HG03066 (cell line): ENCODE data around the gene ICA1.
"Not testable (repeated sequence)": the region's sequence is repeated elsewhere in the genome, so short reads cannot be mapped to it uniquely, and the experiment has no call there.

Source experiments
- ATAC-seq: cut with Tn5 transposase; IDR thresholded peaks from one replicate; pipeline ENCODE4 v1.9.1; 2021; ENCODE audit warnings: low read depth; ENCODE audit not compliant: unreplicated experiment

Gene ICA1

DNA sequence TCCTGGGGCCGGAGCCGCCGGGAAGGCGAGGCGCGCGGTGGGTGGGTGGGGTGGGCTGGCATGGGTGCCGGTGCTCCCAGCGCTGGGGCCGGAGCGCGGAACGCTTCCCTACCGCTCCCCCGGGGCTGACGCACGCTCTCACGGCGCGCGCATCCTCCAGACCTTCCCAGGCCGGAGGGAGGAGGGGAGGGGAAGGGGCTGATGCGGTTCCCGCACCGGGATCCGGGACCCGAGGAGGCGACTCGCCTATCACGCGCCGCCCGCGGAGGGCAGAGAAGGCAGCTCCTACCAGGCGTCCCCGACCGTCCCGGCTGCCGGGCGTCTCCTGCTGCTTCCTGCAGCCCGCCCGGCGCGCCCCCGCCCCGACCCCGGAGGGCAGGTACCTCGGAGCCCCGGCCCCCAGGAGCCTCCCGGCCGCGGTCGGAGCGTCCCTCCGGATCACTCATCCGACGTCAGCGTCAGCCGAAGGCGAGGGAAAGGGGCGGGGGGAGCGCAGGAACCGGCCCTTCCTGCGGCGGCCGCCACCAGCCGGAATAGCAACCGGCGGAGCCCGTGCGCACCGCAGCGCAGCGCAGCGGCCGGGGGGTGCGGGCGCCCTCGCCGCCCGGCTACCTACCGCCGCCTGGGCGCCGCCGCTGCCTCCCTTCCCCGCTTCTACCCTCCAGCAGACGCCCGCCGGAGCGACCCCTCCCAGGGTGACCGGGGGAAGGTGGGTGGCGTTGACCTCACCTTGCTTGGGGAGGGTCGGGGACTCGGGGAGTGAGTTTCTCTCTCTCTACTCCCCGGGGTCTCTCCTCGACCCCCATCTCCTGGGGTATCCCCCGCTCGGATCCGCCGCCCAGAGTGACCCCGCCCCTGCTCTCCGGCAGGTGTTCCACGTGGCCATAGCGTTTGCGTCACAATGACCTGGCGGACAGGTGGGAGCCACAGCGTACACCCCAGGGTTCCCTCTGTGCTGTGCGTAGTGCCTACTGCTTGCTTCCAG, at the start of gene ICA1:
Gene ICA1, minus strand, starts transcription at position 457 of the 985 bp plus-strand sequence. CDS start 26,241 bp downstream, outside the sequence.
- peak; percentile 66 for ATAC-seq

DNA sequence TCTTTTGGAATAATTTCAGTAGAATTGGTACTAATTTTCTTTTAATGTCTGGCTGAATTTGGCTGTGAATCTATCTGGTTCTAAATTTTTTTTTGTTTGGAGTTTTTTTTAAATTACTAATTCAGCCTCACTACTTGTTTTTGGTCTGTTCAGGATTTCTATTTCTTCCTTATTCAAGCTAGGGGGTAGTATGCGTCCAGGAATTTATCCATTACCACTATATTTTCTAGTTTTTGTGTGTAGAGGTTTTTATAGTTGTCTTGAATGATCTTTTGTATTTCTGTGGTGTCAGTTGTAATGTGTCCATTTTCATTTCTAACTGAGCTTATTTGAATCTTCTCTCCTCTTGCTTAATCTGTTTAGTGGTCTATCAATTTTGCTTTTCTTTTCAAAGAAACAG, 48.9 kb upstream of the ICA1 start:
- no peak for ATAC-seq

DNA sequence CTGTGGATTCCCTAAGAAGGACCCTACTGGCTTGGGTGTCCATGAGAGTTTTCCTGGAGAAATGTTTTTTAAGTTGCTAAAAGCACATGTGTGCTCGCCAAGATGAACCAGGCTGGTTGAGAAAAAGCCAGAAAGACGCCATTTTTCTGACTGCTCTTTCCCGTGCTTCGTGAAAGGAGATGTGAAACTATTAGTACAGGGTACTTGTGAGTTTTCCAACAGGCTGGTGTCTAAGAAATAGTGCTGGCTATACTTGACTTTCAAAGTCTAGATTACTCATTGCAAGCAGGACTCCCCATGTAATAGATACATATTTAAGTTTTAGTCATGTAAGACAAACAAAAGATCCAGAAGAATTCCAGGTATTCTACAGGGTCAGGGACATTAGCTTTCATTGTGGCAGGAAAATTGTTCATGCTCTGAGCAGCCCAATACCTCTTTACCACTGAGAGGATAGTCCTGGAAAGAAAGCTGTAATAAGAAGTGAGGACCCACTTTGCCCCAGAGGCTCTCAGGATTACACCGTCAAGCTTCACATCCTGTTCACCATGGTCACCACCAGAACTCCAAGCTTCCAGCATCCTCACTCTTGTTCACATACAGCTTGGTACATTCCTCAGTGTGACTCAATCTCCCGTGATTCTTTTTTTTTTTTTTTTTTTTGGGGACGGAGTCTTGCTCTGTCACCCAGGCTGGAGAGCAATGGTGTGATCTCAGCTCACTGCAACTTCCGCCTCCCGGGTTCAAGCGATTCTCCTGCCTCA, 43.8 kb upstream of the ICA1 start:
- no peak for ATAC-seq

DNA sequence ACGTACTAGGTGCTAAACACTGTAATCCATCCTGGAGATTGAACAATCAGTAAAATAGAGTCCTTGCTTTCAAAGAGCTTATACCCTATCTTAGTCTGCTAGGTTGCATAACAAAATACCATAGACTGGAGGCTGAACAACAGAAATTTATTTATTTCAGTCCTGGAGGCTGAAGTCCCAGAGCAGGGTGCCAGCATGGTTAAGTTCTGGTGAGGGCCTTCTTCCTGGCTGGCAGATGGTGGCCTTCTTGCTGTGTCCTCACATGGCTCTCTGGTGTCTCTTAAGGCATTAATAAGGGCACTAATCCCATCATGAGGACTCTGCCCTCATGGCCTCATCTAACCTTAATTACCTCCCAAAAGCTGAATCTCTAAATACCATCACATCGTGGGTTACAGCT, 43.1 kb upstream of the ICA1 start:
- ATAC-seq = no peak

DNA sequence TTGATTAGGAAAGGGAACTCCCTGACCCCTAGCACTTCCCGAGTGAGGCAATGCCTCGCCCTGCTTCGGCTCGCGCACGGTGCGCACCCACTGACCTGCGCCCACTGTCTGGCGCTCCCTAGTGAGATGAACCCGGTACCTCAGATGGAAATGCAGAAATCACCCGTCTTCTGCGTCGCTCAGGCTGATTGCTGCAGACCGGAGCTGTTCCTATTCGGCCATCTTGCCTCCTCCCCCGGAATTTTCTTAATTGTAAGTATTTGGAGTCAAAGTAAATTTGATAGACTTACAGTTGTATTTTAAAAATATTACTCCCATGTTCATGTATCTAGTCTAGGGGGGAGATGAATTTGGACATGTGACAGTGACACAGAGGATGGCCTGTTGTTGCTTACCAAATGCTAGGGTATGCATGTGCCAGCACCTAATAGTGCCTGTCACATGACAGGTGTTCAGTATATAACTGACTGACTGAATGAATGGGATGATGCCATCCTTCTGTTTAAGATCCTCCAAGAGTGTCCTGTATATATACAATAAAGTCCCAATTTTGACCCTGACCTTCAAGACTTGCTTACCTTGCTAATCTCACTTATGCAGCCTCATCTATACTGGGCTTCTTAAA, 42.0 kb upstream of the ICA1 start:
- no peak for ATAC-seq

DNA sequence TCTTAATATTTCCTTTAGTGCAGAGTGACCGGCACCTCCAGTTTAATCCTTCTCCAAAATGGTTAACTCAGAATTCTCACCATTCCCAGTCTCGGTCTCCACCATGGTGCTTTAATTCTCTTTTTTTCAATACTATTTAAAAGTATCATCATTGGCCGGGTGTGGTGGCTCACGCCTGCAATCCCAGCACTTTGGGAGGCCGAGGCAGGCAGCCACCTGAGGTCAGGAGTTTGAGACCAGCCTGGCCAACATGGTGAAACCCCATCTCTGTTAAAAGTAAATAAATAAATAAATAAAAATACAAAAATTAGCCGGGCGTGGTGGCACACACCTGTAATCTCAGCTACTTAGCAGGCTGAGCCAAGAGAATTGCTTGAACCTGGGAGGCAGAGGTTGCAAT, 35.1 kb upstream of the ICA1 start:
- ATAC-seq = not testable (repeated sequence)

DNA sequence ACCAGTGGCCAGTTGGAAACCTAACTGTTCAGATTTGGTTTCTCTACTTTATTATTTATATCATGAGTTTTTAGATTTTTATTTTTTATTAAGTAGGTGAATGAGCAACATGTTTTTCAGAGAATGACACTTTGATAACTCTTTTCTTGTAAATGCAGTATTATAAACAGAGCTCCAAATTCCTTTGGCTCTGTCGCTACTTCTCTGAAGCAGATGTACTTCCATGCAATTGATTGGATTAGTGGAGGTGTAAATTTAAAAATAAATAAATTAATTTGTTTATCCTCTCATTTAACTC, 34.3 kb upstream of the ICA1 start:
- ATAC-seq = no peak

DNA sequence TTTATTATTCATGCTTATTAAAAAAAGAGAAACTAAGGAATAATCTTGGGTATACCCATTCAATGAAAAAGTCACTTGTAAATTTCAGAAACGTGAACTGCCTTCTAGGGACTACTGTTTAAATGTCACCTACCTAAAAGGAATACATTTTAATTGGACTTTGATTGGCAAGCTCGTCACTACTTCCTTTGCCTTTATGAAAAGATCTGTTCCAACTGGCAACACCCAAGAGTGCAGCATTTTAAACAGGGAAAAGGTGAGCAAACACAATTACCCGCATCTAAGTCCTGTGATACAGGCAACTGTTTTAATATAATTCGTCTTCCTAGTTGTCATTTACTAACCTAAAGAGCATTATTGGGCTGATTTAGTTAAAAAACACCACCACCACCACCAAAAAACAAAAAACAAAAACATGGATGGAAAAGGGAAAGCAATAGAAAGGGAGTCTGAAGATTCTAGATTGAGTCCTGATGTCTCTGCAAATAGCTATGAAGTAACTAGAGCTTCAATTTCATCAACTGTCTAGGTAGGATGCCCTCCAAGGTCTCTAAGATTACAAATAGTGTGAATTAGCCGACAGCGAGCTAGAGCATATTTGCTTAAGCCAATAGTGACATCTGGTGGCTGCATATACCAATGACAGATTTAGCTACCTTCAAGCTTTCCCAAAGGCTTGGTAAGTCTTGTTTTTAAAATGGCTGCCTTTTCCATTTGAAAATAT, 33.8 kb upstream of the ICA1 start:
- ATAC-seq = peak; percentile 97

DNA sequence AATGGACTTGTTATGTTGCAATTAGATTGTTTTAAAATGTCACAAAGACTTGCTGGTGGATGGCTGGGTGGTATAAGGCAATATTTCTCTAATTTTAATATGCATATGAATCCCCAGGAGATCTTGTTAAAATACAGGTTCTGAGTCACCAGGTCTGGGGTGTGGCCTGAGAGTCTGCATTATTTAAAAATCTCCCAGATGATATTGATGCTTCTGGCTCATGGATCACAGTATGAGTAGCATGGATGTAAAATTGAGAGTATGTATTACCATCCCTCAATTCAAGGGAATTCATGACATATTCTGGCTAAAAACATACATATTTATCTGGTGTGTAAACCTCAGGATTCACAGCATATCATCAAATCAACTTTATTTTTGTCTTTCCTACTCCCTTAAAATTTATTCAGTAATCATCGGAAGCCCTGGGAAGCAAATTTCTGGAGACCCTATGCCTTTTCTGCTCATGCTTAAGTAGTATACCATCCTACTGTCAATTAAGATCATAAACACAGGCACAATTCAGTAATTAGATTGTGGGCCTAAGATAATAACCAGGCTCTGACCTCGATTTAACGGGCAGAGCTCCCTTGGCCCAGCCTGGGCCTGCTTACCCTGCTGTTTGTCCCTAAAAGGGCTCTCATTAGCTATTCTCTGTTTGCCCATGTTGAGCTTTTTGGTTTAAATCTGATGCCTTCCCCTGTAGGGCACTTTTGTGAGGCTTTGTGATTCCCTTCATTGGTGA, 29.6 kb upstream of the ICA1 start:
- no peak for ATAC-seq

DNA sequence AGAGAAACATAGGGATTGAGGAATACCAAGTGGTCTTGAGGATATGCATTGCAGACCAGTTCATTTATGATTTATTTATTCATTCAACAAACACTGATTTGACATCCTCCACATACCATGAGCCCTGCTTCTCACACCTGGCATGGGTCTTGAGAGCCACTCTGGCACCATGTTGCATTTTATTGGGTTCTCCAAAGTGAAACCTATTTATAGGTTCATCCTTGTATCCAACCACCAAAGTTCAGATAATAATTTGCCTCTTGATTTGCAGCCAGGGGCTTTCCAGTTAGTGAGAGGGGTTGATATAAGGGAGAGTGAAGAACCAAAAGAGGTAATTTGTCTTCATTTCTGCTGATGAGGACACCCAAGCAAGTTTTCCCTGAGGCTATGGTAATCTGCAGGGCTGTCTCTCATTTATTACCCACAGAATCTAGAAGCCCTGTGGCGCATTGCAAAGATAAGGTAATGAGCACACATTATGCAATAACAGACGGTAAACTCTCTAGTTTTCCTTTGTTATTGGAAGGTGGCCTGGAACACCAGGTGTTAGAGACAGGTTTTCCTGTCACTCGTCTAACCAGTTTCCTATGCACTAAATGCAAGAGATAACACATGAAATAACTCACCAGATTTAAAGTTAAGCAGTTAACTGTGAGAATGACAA, 28.8 kb upstream of the ICA1 start:
- ATAC-seq = no peak

DNA sequence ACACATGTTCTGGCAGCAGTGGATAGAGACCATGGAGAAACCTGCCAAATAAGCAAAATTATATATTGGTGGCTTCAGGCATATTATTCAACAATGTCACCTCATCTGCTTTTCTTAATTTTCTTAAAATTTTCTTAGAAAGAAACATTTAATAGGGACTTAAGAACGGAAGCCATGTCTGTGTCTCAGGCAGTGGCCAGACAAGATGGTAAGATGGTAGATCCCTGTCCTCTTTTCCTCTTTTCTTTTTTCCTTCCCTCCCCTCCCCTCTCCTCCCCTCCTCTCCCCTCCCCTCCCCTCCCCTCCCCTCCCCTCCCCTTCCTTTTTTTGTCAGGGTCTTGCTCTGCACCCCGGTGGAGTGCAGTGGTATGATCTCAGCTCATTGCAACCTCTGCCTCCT, 24.2 kb upstream of the ICA1 start:
- ATAC-seq = no peak

DNA sequence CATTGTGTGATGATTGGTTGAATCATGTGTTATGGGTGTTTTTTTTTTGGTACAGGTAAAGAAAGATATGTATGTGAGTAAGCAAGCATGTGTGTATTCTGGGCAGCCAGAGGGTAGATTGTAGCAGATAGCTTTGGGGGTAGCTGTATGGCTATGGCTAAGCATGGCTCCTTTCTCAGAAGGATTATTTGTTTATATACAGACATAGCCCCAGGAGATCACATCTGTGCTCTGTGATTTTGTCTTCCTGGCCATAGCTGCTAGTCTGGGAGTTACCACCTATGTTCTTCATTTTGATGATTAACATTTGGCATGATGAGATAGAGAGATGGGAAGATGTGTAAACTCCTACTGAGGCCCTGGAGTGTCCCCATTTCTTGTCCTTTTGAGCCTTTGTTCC, 23.2 kb upstream of the ICA1 start:
- ATAC-seq = no peak

DNA sequence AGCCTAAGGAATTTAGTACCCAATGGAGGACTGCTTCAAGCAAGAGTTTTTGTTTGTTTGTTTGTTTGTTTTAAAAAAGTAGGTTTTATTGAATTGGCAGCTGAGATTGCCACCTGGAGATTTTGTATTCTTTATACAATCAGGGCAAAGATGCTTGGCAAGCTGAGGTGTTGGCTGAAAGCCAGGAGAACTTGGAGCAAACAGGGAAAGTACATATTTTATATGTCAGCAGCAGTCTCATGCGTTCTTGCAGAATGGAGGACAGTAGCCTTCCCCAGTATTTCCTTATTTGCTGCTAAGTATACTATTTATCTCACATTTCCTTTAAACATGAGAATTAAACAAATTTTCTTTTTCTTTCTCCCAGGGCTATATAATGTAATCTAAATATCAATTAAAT, 22.6 kb upstream of the ICA1 start:
- no peak for ATAC-seq

DNA sequence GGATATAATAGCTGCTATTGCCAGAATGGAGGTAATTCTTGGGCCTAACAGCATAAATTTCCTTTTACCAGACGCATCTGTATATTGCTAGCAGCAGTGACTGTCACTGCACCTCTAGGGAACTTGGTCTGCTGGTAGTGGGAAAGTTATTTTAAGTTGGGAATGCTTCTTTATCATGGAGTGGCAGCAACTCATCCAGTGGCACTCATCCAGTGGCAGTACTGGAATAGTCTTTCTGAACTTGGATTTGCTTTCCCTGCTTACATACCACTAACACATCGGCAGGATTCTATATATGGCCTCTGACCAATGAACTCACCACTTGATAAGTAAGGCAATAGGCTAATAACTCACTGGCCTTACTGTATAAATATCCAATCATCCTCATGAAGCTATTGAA, 22.0 kb upstream of the ICA1 start:
- ATAC-seq = no peak

DNA sequence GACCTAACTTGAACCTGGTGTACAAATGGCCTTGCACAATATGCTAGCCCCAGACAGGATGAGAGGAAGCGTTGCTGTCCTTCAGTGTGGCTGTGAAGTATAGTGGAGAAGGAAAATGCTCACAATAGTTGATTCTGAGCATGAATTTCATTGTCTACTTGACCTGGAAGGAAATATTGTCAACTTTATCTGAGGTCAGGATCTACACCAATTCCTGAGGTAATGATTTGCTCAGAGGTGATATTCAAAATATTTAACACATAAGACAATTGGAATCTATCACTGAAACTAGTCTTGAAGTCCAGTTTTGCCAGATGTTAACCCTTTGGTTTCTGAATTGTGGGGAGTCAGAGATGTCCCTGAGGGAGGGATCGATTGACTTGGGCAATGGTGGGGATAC, 20.9 kb upstream of the ICA1 start:
- ATAC-seq = no peak

DNA sequence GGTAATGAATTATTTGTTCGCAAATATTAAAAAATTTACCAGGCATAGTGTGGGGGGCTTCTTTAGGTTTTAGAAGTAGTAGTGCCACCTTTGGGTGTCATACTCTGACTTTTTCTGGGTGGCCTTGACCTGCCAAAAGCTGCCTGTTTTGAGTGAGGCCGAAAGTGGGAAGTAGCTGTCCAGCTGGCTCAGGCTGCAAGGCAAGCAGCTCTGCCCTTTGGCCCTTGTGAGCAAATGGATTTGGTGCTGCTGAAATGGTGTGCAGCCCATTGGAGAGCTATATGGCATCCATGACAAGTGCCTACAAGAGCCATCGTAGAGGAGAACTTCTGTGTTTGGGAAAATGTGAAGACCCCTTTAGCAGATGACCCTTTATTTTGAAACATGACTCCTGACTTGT, 20.2 kb upstream of the ICA1 start:
- ATAC-seq = no peak

DNA sequence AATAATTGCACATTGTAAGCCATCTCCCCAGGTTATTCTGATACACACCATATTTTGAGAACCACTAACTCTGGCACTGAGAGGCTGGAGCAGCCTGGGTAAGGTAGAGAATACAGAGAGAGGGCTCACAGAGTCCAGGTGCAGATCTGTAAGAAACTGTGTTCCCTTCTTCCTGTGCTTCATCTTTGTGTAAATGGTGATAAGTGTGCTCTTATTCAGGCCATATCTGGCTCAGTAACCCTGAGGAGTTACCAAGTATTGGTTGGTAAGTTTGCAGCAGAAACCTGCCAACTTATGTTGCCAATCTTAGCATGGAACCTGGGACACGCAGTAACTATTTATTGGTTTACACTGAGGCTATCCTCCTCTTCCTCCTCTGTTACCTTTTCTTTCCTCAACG, 16.2 kb upstream of the ICA1 start:
- ATAC-seq = no peak

DNA sequence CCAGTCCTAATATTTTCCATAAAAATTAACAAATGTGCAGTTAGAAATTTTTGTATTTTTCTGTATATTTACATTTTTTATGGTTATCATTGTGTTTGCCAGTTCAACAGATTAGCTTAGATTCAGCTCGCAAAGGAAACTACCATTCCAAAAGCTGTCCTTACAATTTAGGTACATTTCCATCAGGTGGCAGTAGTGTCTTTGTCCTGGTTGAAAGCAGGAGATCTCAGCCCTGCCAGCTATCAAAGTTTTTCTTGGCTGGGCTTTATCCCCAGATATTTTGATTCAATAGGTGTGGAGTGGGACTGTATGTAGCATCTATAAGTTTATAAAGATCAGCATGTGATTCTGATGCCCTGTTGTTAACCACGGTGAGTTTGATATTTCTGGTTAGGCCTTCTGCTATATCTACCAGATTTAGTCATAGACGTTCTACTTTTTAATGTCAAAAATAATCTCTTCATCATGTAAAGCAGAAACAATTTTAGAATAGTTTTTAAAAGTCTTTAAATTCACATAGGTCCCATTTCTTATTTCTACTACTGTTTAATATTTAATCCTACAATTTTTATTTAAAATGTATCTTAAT, 15.5 kb upstream of the ICA1 start:
- ATAC-seq = no peak

DNA sequence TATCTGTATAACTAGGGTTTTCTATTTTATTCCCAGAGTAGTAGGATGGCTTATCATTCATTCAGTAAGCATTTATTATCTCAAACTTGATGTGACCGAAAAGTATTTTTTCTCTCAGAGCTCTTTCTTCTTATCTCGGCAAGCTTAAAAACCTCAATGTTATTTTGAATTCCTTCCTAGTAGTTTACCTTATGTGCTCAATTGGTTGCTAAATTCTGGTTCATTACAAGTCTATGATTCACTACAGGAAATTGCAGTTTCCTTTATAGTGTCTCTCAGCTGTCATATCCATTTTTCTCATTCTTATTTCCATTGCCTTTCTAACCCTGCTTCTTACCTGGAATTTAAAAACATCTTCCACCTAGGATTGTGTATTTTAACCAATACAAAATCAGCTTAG, 12.6 kb upstream of the ICA1 start:
- ATAC-seq = no peak
